Measurements from ENCODE around the gene SENP6.

Gene SENP6

GRCh38 chr6:75642311-75642710, 40.6 kb downstream of the SENP6 start:
- ChIA-PET CTCF (no interaction called here), POLR2A (no interaction called here)
- Histone ChIP-seq H3K36me3 (ENCODE audit: control insufficient read depth in 2 of 2, insufficient read depth in 1 of 2, low read length in 2 of 2) (peaks cover 32 to 50% of the 10 kb centered on the region in 2 experiments), H3K4me3 (ENCODE audit: low read depth, low read length) (no peak overlapping the region), H3K27ac (ENCODE audit: extremely low read depth, low read depth, low read length) (no peak overlapping the region), H3K9me3 (ENCODE audit: control insufficient read depth, insufficient read depth, low read depth, low read length) (no peaks in the 10 kb centered on the region), H3K4me1 (ENCODE audit: control insufficient read depth, insufficient read depth, low read length) (no peaks in the 10 kb centered on the region)
- TF ChIP-seq ZNF623 (tag by site-specific recombination; IDR thresholded peaks at IDR 0.05) (no peak), ZNF394 (tag by site-specific recombination; IDR thresholded peaks at IDR 0.05; ENCODE audit: borderline replicate concordance) (no peak), ZNF704 (tag by site-specific recombination; IDR thresholded peaks at IDR 0.05) (no peak), PRDM4 (tag by site-specific recombination; IDR thresholded peaks at IDR 0.05) (no peak), SCRT2 (tag by site-specific recombination; IDR thresholded peaks at IDR 0.05) (no peak), MZF1 (tag by site-specific recombination; IDR thresholded peaks at IDR 0.05; ENCODE audit: borderline replicate concordance) (no peak), ZNF549 (tag by site-specific recombination; IDR thresholded peaks at IDR 0.05) (no peak), ZNF510 (tag by site-specific recombination; IDR thresholded peaks at IDR 0.05; ENCODE audit: insufficient replicate concordance) (no peak), GLIS1 (tag by site-specific recombination; IDR thresholded peaks at IDR 0.05) (no peak), ZBTB17 (tag by site-specific recombination; IDR thresholded peaks at IDR 0.05) (no peak), ZFP37 (tag by site-specific recombination; IDR thresholded peaks at IDR 0.05) (no peak), ZBTB7A (tag by site-specific recombination; IDR thresholded peaks at IDR 0.05; ENCODE audit: low read depth) (no peak), KLF16 (tag by site-specific recombination; IDR thresholded peaks at IDR 0.05) (no peak), ZNF501 (tag by site-specific recombination; IDR thresholded peaks at IDR 0.05) (no peak), ZNF626 (tag by site-specific recombination; IDR thresholded peaks at IDR 0.05) (no peak), ZFP3 (tag by site-specific recombination; IDR thresholded peaks at IDR 0.05; ENCODE audit: low read depth) (no peak), ZNF426 (tag by site-specific recombination; IDR thresholded peaks at IDR 0.05) (no peak), ZNF16 (tag by site-specific recombination; IDR thresholded peaks at IDR 0.05; ENCODE audit: low read depth) (no peak)

GRCh38 chr6:75643173-75643572, 41.5 kb downstream of the SENP6 start:
- Histone ChIP-seq H3K27ac (ENCODE audit: extremely low read depth, low read depth, low read length) (no peak overlapping the region), H3K4me1 (ENCODE audit: control insufficient read depth, insufficient read depth, low read length) (no peaks in the 10 kb centered on the region), H3K4me3 (ENCODE audit: low read depth, low read length) (no peak overlapping the region), H3K36me3 (ENCODE audit: control insufficient read depth in 2 of 2, insufficient read depth in 1 of 2, low read length in 2 of 2) (peaks cover 25 to 49% of the 10 kb centered on the region in 2 experiments), H3K9me3 (ENCODE audit: control insufficient read depth, insufficient read depth, low read depth, low read length) (no peaks in the 10 kb centered on the region)
- ChIA-PET CTCF (interaction anchor here (0.7 kb wide), 1 partner anchor 16 kb away, joined by 3 read pairs; no protein-coding TSS in a partner anchor), POLR2A (interaction anchor here (0.6 kb wide), 1 partner anchor 885 kb away, joined by 4 read pairs; no protein-coding TSS in a partner anchor)
- TF ChIP-seq ZFP41 (tag by site-specific recombination; IDR thresholded peaks at IDR 0.05; ENCODE audit: borderline replicate concordance) (no peak), ZNF175 (tag by site-specific recombination; IDR thresholded peaks at IDR 0.05) (no peak), KLF1 (tag by site-specific recombination; IDR thresholded peaks at IDR 0.05) (no peak), WT1 (tag by site-specific recombination; IDR thresholded peaks at IDR 0.05) (no peak), OVOL3 (tag by site-specific recombination; IDR thresholded peaks at IDR 0.05) (no peak), ZNF660 (tag by site-specific recombination; IDR thresholded peaks at IDR 0.05) (no peak), TRIM28 (IDR thresholded peaks at IDR 0.05; ENCODE audit: borderline replicate concordance, low read length) (no peak), HOXD13 (CRISPR knock-in tag; IDR thresholded peaks at IDR 0.05; ENCODE audit: borderline replicate concordance) (no peak), ZNF626 (tag by site-specific recombination; IDR thresholded peaks at IDR 0.05) (no peak), SETDB1 (IDR thresholded peaks at IDR 0.05; ENCODE audit: insufficient read length, low read length) (no peak), ZNF324 (tag by site-specific recombination; IDR thresholded peaks at IDR 0.05) (no peak), ZNF423 (tag by site-specific recombination; IDR thresholded peaks at IDR 0.05) (no peak), ZNF10 (tag by site-specific recombination; IDR thresholded peaks at IDR 0.05) (no peak), ZNF133 (tag by site-specific recombination; IDR thresholded peaks at IDR 0.05) (no peak), TSHZ1 (tag by site-specific recombination; IDR thresholded peaks at IDR 0.05; ENCODE audit: borderline replicate concordance) (no peak)

Data from HEK293 (cell line).